H54 (cell line): ENCODE measurements around the gene WDR4.
"Not testable (repeated sequence)": the region's sequence is repeated elsewhere in the genome, so short reads cannot be mapped to it uniquely, and the experiment has no call there.

ENCODE experiments used
- DNase-seq: peaks from one replicate; pipeline ENCODE4 v3.0.0; 2011; ENCODE audit warnings: low spot score, mixed read lengths; ENCODE audit not compliant: insufficient read length
- FAIRE-seq: peaks from 3 replicates; lab custom pipeline; 2011; peaks lifted over from hg19 to GRCh38; lab: Jason Lieb, UNC
- POLR2A ChIP-seq: IDR thresholded peaks from 2 replicates; pipeline ENCODE4 v1.6.1; 2011; ENCODE audit warnings: low read depth, mild to moderate bottlenecking, low read length

The WDR4 gene

DNA sequence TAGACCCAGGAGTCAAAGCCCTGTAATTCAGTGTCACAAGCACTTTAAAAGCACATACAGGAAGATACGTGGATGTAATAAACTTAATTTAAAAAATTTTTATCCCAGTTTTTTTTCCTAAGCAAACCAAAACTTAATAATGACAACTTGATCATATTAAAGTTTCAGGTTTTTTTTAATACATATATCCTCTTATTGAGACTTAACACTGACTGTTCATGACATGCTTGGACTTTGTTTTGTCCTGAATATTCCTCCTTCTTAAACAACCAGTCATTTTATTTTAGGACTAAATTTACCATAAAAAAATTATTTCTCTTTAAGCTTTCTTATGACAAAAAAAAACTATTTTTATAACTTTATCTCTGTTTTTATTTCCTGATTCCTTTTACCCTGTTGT is 64.1 kb downstream of the WDR4 start:
- TF ChIP-seq POLR2A, result no peak
- DNase-seq (no peak), FAIRE-seq (no peak)

GRCh38 chr21:42812528-42813241 is 66.7 kb downstream of the WDR4 start:
- DNase-seq, FAIRE-seq: not testable (repeated sequence)

DNA sequence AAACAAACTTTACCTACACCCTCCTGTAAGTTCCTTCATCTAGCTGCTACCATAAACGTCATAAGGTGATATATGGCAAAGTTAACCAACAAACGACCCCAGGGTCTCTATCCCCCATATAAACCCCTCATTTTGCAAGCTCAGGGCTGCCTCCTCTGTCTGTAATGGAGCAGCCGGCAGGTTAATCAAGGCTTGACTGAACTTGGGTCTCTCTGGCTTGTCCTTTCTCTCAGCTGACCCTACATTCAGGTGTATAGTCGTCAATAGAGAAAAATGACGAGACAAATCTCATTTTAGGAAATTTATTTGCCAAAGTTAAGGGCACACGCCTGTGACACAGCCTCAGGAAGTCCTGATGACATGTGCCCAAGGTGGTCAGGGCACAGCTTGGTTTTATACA is 67.4 kb downstream of the WDR4 start:
- TF ChIP-seq POLR2A, result no peak
- FAIRE-seq (no peak), DNase-seq (no peak)

GRCh38 chr21:42809577-42810475 is 69.5 kb downstream of the WDR4 start:
- FAIRE-seq (no peak), DNase-seq (no peak)
- TF ChIP-seq POLR2A, result no peak

GRCh38 chr21:42809171-42809570 is 70.2 kb downstream of the WDR4 start:
- DNase-seq (no peak), FAIRE-seq (no peak)
- TF ChIP-seq POLR2A, result no peak

DNA sequence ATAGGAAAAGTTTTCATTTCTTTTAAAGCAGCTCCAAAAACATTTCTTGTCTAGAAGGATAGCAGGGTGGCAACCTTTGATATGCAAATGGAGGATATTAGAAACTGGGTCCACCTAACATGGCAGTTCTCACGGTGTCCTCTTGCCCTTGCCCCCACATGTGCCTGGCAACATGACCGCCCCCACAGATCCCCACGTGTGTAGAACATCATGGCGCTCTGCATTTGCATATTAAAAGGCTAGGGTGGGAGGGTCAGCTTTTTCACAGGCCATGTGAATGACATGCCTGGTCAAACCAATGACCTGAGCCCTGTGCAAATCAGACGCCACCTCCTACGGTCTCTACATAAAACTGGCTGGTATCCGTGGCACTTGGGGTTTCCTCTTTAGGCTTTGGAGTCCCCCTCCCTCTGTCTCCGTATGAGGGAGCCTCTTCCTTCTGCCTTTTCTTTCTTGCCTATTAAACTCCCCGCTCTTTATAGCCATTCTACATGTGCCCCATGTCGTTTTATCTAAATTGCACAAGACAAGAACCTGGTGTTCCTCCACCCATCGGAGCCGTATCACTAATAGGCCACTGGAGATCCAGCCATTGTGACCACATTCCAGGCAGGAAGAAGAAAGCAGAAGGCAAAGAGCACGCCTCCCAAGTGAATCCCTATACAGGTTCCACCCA is 71.3 kb downstream of the WDR4 start:
- no peak for TF ChIP-seq POLR2A
- FAIRE-seq (no peak), DNase-seq (no peak)

- FAIRE-seq, DNase-seq: not testable (repeated sequence)
These were observed 71.9 kb downstream of the WDR4 start for GRCh38 chr21:42807293-42807895.

GRCh38 chr21:42806509-42807140 is 72.7 kb downstream of the WDR4 start:
- no peak for TF ChIP-seq POLR2A
- no peak for DNase-seq
- no peak for FAIRE-seq

DNA sequence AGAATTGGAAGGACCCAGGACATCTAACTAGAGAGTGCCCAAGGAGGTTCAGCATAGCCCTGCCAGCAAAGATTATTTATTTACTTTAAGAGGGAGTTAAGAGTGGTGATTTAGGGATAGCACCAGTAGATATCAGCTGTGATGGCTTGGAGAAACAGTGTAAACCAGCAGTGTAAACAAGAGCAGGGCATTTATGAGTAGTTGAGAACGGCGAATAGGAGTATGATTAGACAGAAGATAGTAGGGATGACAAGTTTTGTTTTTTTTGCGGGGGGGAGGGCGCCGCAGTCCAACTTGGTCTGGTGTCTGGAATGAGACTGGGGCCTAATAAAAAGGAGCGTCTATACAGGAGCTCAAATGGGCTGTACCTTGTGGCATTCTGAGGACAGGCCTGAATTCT is 77.7 kb downstream of the WDR4 start:
- DNase-seq, FAIRE-seq: not testable (repeated sequence)

DNA sequence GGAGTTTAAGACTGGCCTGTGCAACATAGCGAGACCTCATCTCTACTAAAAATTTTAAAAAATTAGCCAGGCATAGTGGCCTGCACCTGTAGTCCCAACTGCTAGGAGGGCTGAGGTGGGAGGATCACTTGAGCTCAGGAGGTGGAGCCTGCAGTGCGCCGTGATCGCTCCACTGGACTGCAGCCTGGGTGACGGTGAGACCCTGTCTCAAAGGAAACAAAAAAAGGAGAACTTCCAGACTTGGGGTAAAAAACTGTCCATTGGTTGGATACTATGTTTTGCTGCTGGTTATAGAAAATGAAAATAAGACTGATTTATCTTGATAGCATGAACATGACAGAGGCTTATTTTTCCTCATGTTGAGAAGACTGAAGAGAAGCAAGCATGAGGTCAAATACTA is 79.4 kb downstream of the WDR4 start:
- no peak for FAIRE-seq
- no peak for TF ChIP-seq POLR2A
- DNase-seq, result no peak

DNA sequence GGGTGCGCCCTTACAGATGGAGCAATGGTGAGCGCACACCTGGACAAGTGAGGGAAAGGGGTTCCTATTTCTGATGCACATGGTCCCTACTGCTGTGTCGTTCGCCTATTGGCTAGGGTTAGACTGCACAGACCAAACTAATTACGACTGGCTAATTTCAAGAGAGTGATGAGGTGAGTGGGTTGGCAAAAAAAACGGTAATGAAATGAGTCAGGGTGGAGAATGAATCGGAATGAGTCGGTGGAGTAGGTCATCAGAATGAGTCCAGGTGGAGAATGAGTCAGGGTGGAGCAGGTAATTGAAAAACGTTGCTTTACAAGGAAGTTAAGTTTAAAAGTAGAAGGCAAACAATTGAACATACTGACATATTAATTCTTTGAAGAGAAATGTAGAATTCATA is 79.8 kb downstream of the WDR4 start:
- no peak for TF ChIP-seq POLR2A
- FAIRE-seq, result no peak
- DNase-seq, result no peak
